ENCODE data around the gene SLC39A12.

Gene SLC39A12

GRCh38 chr10:18066947-18067346 is 115.2 kb downstream of the SLC39A12 start:
- no peak for DNase-seq

- DNase-seq: no peak
Measured at GRCh38 chr10:18068401-18068800, 116.7 kb downstream of the SLC39A12 start.

GRCh38 chr10:18071591-18071990 is 119.9 kb downstream of the SLC39A12 start:
- no peak for DNase-seq

- DNase-seq: no peak
Measured at GRCh38 chr10:18073314-18073713, 121.6 kb downstream of the SLC39A12 start.

DNA sequence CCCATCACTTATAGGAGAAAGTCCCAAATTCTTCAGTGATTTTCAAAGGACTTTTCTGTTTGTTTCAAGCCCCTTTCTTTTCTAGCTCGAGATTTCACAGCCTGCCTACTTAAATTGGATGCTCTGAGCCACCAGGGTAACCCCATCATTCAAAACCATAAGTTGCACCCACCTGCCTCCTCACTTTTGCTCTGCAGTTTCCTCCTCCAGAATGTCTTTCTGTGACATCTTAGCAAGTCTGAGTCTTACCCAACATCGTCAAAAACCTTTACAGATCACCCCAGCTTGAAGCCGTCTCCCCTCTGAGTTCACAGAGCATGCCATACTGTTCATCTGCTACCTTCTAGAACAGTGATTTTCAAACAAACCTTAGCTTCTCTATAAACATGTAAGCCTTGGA is 124.2 kb downstream of the SLC39A12 start:
- no peak for DNase-seq

GRCh38 chr10:18079665-18080295 is 128.1 kb downstream of the SLC39A12 start:
- no peak for DNase-seq

- DNase-seq: no peak
Measured at GRCh38 chr10:18082381-18082780, 130.7 kb downstream of the SLC39A12 start.

- no peak for DNase-seq
Measured at GRCh38 chr10:18085855-18086254, 134.1 kb downstream of the SLC39A12 start.

- no peak for DNase-seq
Measured at GRCh38 chr10:18086746-18087145, 135.0 kb downstream of the SLC39A12 start.

GRCh38 chr10:18087355-18087754 is 135.6 kb downstream of the SLC39A12 start:
- DNase-seq: no peak

Data from stimulated activated CD4-positive, alpha-beta T cell treated with anti-CD3 and anti-CD28 coated beads, Interleukin-4, amount 100 ng/mL, for 4 hours (primary cell).